ENCODE data around the gene TRPM7.

TRPM7 gene

GRCh38 chr15:50665938-50666337 lies 20.7 kb downstream of the TRPM7 start:
- Histone ChIP-seq H3K27me3 (ENCODE audit: insufficient read depth, poor library complexity, severe bottlenecking) (no peaks in the 10 kb centered on the region), H3K4me3 (replicated peaks; ENCODE audit: insufficient read depth, low read length) (no peak overlapping the region), H3K27ac (replicated peaks) (no peak overlapping the region)
- no peak for DNase-seq (ENCODE audit: low read depth in 1 of 2, low spot score in 1 of 2)
- TF ChIP-seq SPI1 (IDR thresholded peaks at IDR 0.05; ENCODE audit: borderline replicate concordance, low read depth) (no peak), REST (IDR thresholded peaks at IDR 0.05; ENCODE audit: insufficient replicate concordance, low read depth) (no peak)

- Histone ChIP-seq H3K4me3 (replicated peaks; ENCODE audit: insufficient read depth, low read length) (no peak overlapping the region), H3K27ac (replicated peaks) (no peak overlapping the region), H3K27me3 (ENCODE audit: insufficient read depth, poor library complexity, severe bottlenecking) (no peaks in the 10 kb centered on the region)
- TF ChIP-seq SPI1 (IDR thresholded peaks at IDR 0.05; ENCODE audit: borderline replicate concordance, low read depth): no peak
- no peak for TF ChIP-seq CTCF (IDR thresholded peaks at IDR 0.05; ENCODE audit: insufficient read depth, low read length)
- no peak for TF ChIP-seq GABPA (IDR thresholded peaks at IDR 0.05; ENCODE audit: low read depth)
- no peak for TF ChIP-seq REST (IDR thresholded peaks at IDR 0.05; ENCODE audit: insufficient replicate concordance, low read depth)
- no peak for DNase-seq (ENCODE audit: low read depth in 1 of 2, low spot score in 1 of 2)
These were observed 31.0 kb downstream of the TRPM7 start for GRCh38 chr15:50655555-50655954.

GRCh38 chr15:50653156-50653743 lies 33.3 kb downstream of the TRPM7 start:
- Histone ChIP-seq H3K27me3 (ENCODE audit: insufficient read depth, poor library complexity, severe bottlenecking) (no peaks in the 10 kb centered on the region), H3K4me3 (replicated peaks; ENCODE audit: insufficient read depth, low read length) (no peak overlapping the region), H3K27ac (replicated peaks) (no peak overlapping the region)
- DNase-seq (ENCODE audit: low read depth in 1 of 2, low spot score in 1 of 2): no peak
- TF ChIP-seq CTCF (IDR thresholded peaks at IDR 0.05; ENCODE audit: insufficient read depth, low read length): no peak
- no peak for TF ChIP-seq POLR2AphosphoS5 (IDR thresholded peaks at IDR 0.05; ENCODE audit: low read depth)
- TF ChIP-seq REST (IDR thresholded peaks at IDR 0.05; ENCODE audit: insufficient replicate concordance, low read depth): no peak
- no peak for TF ChIP-seq GABPA (IDR thresholded peaks at IDR 0.05; ENCODE audit: low read depth)
- TF ChIP-seq SPI1 (IDR thresholded peaks at IDR 0.05; ENCODE audit: borderline replicate concordance, low read depth): no peak
